Gastroesophageal sphincter (tissue), 4 donors: ENCODE results near the gene GNAO1. TPM values are rescaled to one million over a fixed set of nuclear protein-coding genes. Genes with fewer than 3 reads are reported as not detected.
A peak's percentile ranks its signal among the peaks of the same experiment; 100 is the strongest.

Experiments
- ATAC-seq: fragments of 150-250 bp; one replicate; pipeline ENCODE4 v1.9.1; 2016; ENCODE audit warnings: mild to moderate bottlenecking, moderate library complexity
- H3K27ac ChIP-seq, 4 donors: fragments of 200-600 bp; sonication (generic) in 3 of 4; 1 replicate in 3 of 4; 2 replicates in 1 of 4; pipeline ENCODE4 v1.5.1; 2016 to 2019
- H3K27me3 ChIP-seq: fragments of 200-600 bp; sonication (generic); one replicate; pipeline ENCODE4 v1.5.1; 2019
- H3K36me3 ChIP-seq, 2 donors: fragments of 200-600 bp; sonication (generic); one replicate each; pipeline ENCODE4 v1.5.1; 2019; ENCODE audit warnings: control low read depth in 1 of 2
- H3K4me1 ChIP-seq, 3 donors: fragments of 200-600 bp; sonication (generic); 1 replicate in 2 of 3; 2 replicates in 1 of 3; pipeline ENCODE4 v1.5.1; 2016 to 2019; ENCODE audit warnings: control low read depth in 2 of 3
- H3K4me3 ChIP-seq, 2 donors: fragments of 200-600 bp; sonication (generic); one replicate each; pipeline ENCODE4 v1.5.1; 2019; ENCODE audit warnings: mild to moderate bottlenecking in 1 of 2, moderate library complexity in 1 of 2
- H3K9me3 ChIP-seq, 3 donors: fragments of 200-600 bp; sonication (generic); one replicate each; pipeline ENCODE4 v1.5.1; 2017 to 2019; ENCODE audit warnings: control low read depth in 2 of 3
- EP300 ChIP-seq: sonication (generic); formaldehyde crosslinking; IDR thresholded peaks from one replicate; pipeline ENCODE4 v1.6.1; 2017; ENCODE audit warnings: antibody characterized with exemption, mild to moderate bottlenecking
- POLR2A ChIP-seq, 2 donors: fragments of 450-650 bp; IDR thresholded peaks; one replicate each; pipeline ENCODE4 v1.6.1; 2017; ENCODE audit warnings: antibody characterized with exemption in 2 of 2, mild to moderate bottlenecking in 2 of 2, moderate library complexity in 1 of 2
- POLR2AphosphoS5 ChIP-seq: sonication (generic); formaldehyde crosslinking; IDR thresholded peaks from one replicate; pipeline ENCODE4 v1.6.1; 2017; ENCODE audit warnings: antibody characterized with exemption
- WGBS, 2 donors: methylation state at CpG; one replicate each; pipeline ENCODE4 v1.1.5; 2018; ENCODE audit warnings: low coverage in 1 of 2; 5-methylcytosine and 5-hydroxymethylcytosine counted together
- total RNA-seq, 4 donors: library from RNA; depleted of rRNA; stranded (reverse); fragments of >200 nt; gene quantifications; one replicate each; pipeline ENCODE4 v1.1.0, GENCODE V29; 2016
- TF ChIP-seq, protein P1 (sequence below), 4 experiments: fragments of 200-600 bp in 2 of 4; fragments of 450-650 bp in 2 of 4; sonication (generic) in 1 of 4; IDR thresholded peaks; one replicate each; pipeline ENCODE4 v1.5.1; 2017 to 2019; ENCODE audit warnings: antibody characterized with exemption in 4 of 4, mild to moderate bottlenecking in 2 of 4, moderate library complexity in 2 of 4

Gene GNAO1
- total RNA-seq, 4 donors from 2014 or later: 3.4 to 21.0 (median 11.0) TPM

DNA sequence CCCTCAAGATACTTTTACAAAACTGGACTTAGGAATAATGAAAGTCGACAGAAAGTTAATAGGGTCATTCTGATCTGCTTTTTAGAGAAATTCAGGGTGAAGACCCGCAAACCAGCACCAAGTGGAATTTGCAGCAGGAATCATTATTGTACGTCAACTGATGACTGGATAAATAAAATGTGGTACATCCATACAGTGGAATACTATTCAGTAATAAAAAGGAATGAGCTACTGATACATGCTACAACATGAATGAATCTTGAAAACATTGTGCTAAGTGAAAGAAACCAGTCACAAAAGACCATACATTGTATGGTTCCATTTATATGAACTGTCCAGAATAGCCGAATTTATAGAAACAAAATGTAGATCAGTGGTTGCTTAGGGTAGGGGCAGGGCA is 83.1 kb downstream of the GNAO1 start:
- Histone ChIP-seq H3K36me3 (no peaks in the 10 kb centered on the region), H3K4me1 (peaks cover 0 to 32% (median 0%) of the 10 kb centered on the region in 3 donors), H3K27ac (no peak overlapping the region), H3K27me3 (no peaks in the 10 kb centered on the region), H3K9me3 (no peaks in the 10 kb centered on the region), H3K4me3 (no peak overlapping the region)
- ATAC-seq: no peak
- no peak for TF ChIP-seq POLR2A (IDR thresholded peaks at IDR 0.05)
- 96 to 100% methylated on average over 3 to 4 of the region's 4 CpGs for WGBS, 2 donors

DNA sequence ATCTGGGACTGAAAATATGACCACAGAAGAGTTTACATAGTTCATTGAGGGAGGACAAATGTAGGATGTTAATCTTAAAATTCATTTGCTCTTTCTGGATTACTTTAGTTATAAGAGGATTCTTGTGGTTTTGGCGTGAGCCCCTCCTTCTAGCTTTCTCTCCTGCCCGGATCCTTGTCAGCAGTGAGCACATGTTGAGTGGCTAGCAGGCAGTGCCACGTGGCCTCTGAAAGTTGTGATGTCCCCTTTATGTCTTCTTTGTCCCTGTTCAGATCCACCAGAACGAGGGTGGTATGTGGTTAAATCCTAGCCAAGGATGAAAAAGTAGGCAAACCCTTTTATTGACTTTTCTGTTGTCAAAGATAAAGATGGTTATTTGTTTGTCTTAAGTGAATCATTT is 83.8 kb downstream of the GNAO1 start:
- no peaks in the 10 kb centered on the region for H3K9me3 ChIP-seq
- no peak overlapping the region for H3K27ac ChIP-seq
- no peak for ATAC-seq
- no peak overlapping the region for H3K4me3 ChIP-seq
- TF ChIP-seq, protein P1, sequence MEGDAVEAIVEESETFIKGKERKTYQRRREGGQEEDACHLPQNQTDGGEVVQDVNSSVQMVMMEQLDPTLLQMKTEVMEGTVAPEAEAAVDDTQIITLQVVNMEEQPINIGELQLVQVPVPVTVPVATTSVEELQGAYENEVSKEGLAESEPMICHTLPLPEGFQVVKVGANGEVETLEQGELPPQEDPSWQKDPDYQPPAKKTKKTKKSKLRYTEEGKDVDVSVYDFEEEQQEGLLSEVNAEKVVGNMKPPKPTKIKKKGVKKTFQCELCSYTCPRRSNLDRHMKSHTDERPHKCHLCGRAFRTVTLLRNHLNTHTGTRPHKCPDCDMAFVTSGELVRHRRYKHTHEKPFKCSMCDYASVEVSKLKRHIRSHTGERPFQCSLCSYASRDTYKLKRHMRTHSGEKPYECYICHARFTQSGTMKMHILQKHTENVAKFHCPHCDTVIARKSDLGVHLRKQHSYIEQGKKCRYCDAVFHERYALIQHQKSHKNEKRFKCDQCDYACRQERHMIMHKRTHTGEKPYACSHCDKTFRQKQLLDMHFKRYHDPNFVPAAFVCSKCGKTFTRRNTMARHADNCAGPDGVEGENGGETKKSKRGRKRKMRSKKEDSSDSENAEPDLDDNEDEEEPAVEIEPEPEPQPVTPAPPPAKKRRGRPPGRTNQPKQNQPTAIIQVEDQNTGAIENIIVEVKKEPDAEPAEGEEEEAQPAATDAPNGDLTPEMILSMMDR (IDR thresholded peaks at IDR 0.05): no peak
- TF ChIP-seq POLR2AphosphoS5 (no peak), POLR2A (IDR thresholded peaks at IDR 0.05) (no peak), EP300 (no peak)
- no peaks in the 10 kb centered on the region for H3K27me3 ChIP-seq
- peaks cover 0 to 25% (median 0%) of the 10 kb centered on the region in 3 donors for H3K4me1 ChIP-seq
- 77 to 100% methylated on average over 1 to 4 of the region's 4 CpGs for WGBS, 2 donors
- no peaks in the 10 kb centered on the region for H3K36me3 ChIP-seq

DNA sequence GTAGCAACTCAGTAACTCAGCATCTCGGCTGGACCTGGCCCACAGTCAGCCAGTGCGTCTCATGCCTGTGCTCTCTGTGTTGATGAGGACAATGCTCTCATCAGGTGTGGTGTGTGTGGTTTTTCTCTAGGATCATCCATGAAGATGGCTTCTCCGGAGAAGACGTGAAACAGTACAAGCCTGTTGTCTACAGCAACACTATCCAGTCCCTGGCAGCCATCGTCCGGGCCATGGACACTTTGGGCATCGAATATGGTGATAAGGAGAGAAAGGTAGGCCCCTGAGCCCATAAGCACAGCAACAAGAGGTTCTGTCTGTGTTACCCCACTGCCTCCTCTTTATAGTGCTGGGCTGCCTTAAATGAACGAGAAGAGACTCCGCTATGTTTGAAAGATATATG is 84.5 kb downstream of the GNAO1 start:
- Histone ChIP-seq H3K27ac (no peak overlapping the region), H3K27me3 (no peaks in the 10 kb centered on the region), H3K36me3 (no peaks in the 10 kb centered on the region), H3K9me3 (no peaks in the 10 kb centered on the region), H3K4me3 (no peak overlapping the region), H3K4me1 (peaks cover 0 to 20% (median 0%) of the 10 kb centered on the region in 3 donors)
- TF ChIP-seq EP300: no peak
- no peak for TF ChIP-seq POLR2A (IDR thresholded peaks at IDR 0.05)
- TF ChIP-seq POLR2AphosphoS5: no peak
- TF ChIP-seq, protein P1 (IDR thresholded peaks at IDR 0.05): no peak
- no peak for ATAC-seq
- 98 to 100% methylated on average over 2 to 9 of the region's 9 CpGs for WGBS, 2 donors

DNA sequence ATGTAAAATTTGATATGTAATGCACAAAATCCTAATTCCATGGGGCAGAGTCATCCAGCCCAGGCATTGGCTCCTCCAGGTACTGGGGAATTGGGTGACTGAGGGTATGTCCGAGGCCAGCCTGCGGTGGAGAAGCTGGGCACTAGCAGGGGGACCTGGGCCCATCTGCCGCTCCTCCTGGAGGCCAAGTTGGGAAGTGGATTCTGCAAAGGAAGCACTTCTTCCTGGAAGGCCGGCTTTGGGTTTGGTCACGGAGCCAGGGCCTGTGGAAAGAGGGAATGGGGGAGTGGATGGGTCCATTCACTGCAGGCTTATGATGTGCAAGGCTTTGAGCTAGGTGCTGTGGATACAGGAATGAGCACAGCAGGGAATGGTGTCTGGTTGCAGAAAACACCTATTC is 85.8 kb downstream of the GNAO1 start:
- H3K4me3 ChIP-seq: no peak overlapping the region
- H3K27ac ChIP-seq: peak overlapping the region in 1 of 4 donors; percentile 38
- H3K9me3 ChIP-seq: no peaks in the 10 kb centered on the region
- peaks cover 0 to 20% (median 0%) of the 10 kb centered on the region in 3 donors for H3K4me1 ChIP-seq
- no peak for ATAC-seq
- H3K27me3 ChIP-seq: no peaks in the 10 kb centered on the region
- no CpG with 5 or more reads among the region's 5 CpGs for WGBS, 2 donors
- TF ChIP-seq, protein P1 (IDR thresholded peaks at IDR 0.05): no peak
- TF ChIP-seq POLR2AphosphoS5: no peak
- TF ChIP-seq EP300: no peak
- no peak for TF ChIP-seq POLR2A (IDR thresholded peaks at IDR 0.05)
- no peaks in the 10 kb centered on the region for H3K36me3 ChIP-seq

DNA sequence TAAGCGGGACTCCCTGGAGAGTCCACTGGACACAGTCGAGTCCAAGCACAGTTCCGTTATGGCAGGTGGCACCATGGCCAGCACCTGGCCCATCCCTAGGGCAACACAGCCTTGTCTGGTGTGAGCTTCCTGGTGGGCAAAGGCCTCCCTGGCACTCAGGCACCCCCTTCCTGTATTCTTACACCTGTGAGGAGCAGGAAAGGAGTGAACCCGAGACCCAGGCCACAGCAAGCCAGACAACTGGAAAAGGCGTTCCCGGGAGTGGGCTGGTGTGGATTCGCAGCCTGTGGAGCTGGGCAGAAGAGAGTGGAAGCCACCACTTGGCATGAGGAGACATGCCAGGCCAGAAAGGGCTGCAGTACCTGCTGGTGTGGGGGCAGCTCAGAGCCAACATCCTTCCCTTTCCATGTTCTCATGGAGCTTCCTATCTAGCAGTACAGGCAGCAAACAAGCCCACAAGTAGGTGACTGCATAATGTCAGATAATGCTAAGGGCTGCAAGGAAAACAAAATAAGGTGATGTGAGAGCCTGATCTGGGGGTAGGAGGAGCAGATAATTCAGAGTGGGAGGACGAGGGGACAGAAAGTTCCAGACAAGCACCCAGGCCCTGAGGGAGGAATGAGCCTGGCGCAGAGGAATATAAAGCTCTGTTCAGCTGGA is 87.0 kb downstream of the GNAO1 start:
- Histone ChIP-seq H3K4me1 (peaks cover 0 to 20% (median 0%) of the 10 kb centered on the region in 3 donors), H3K9me3 (no peaks in the 10 kb centered on the region), H3K27ac (no peak overlapping the region), H3K4me3 (no peak overlapping the region), H3K27me3 (no peaks in the 10 kb centered on the region), H3K36me3 (no peaks in the 10 kb centered on the region)
- no peak for TF ChIP-seq POLR2AphosphoS5
- TF ChIP-seq POLR2A (IDR thresholded peaks at IDR 0.05): no peak
- TF ChIP-seq, protein P1 (IDR thresholded peaks at IDR 0.05): no peak
- no peak for TF ChIP-seq EP300
- ATAC-seq: no peak
- 80 to 100% methylated on average over 1 of the region's 9 CpGs for WGBS, 2 donors
